GM23338 (cell line): Measurements from ENCODE around the gene MACROD1. TPM values are rescaled to one million over a fixed set of nuclear protein-coding genes. Genes with fewer than 3 reads are reported as not detected.

Experiments
- CREB1 ChIP-seq: fragments of 250-450 bp; sonication (Bioruptor Pico); IDR thresholded peaks from 2 replicates; pipeline ENCODE4 v1.5.0; 2020; ENCODE audit warnings: low read depth, mild to moderate bottlenecking, moderate library complexity
- EZH2phosphoT487 ChIP-seq: fragments of 200-600 bp; sonication (generic); IDR thresholded peaks from one replicate; pipeline ENCODE4 v1.8.1; 2018; ENCODE audit warnings: antibody characterized with exemption; ENCODE audit not compliant: unreplicated experiment
- JUNB ChIP-seq: IDR thresholded peaks from one replicate; pipeline ENCODE4 v1.6.1; 2016; ENCODE audit warnings: antibody characterized with exemption; ENCODE audit not compliant: unreplicated experiment
- NANOG ChIP-seq: IDR thresholded peaks from 2 replicates; pipeline ENCODE4 v1.6.1; 2016; ENCODE audit warnings: antibody characterized with exemption, borderline replicate concordance
- POLR2AphosphoS5 ChIP-seq: IDR thresholded peaks from 2 replicates; pipeline ENCODE4 v1.6.1; 2016; ENCODE audit warnings: antibody characterized with exemption, low read depth
- ZNF114 ChIP-seq: fragments of 250-450 bp; sonication (Bioruptor Pico); IDR thresholded peaks from 2 replicates; pipeline ENCODE4 v1.5.0; 2020; ENCODE audit warnings: mild to moderate bottlenecking, moderate library complexity
- ZNF331 ChIP-seq: fragments of 250-450 bp; sonication (Bioruptor Pico); IDR thresholded peaks from 2 replicates; pipeline ENCODE4 v1.5.0; 2020; ENCODE audit warnings: low read depth, mild to moderate bottlenecking, moderate library complexity
- polyA plus RNA-seq: library from polyadenylated mRNA; unstranded; fragments of >200 nt; fragmentation: Nextera tagmentation; extraction: Ambion mirVana; gene quantifications from 2 replicates; pipeline ENCODE4 v1.2.1, GENCODE V29; 2016
- total RNA-seq: library from RNA; depleted of rRNA; stranded (reverse); fragments of >200 nt; shearing (Covaris generic); gene quantifications from 2 replicates; pipeline ENCODE4 v1.2.3, GENCODE V29; 2014
- TF ChIP-seq, protein P1 (sequence below): fragments of 250-450 bp; sonication (Bioruptor Pico); IDR thresholded peaks from 2 replicates; pipeline ENCODE4 v1.5.0; 2020; ENCODE audit warnings: mild to moderate bottlenecking, moderate library complexity
- TF ChIP-seq, protein P2 (sequence below), 2 experiments: fragments of 200-600 bp in 1 of 2; sonication (generic) in 1 of 2; conservative IDR thresholded peaks; 2 replicates each; pipeline versions ENCODE4 v1.5.1 to v1.6.1; 2016 to 2017; ENCODE audit warnings: antibody characterized with exemption in 2 of 2, low read depth in 2 of 2, mild to moderate bottlenecking in 2 of 2, moderate library complexity in 1 of 2

Gene MACROD1
- total and polyA plus RNA-seq, 2 experiments from 2014 or later, result 33.0 to 51.6 TPM

DNA sequence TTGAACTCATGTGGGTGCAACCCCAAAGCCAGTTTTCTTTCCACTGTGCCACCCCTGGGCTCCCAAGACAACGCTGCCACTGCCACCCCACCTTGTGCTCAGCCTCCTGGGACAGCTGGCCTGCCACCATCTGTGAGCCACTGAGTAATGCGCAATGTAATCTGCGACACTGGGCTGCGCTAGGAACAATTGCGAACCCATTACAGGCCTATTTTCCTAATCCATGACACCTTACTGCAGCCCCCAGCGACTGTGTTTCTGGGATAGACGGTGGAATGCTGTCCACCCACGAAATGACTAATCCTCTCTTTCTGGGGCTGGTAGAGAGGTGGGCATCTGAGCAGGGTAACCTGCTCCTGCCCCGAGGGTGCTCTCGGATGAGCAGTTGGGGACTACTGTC lies 108.0 kb downstream of the MACROD1 start (continued):
- TF ChIP-seq, protein P1, sequence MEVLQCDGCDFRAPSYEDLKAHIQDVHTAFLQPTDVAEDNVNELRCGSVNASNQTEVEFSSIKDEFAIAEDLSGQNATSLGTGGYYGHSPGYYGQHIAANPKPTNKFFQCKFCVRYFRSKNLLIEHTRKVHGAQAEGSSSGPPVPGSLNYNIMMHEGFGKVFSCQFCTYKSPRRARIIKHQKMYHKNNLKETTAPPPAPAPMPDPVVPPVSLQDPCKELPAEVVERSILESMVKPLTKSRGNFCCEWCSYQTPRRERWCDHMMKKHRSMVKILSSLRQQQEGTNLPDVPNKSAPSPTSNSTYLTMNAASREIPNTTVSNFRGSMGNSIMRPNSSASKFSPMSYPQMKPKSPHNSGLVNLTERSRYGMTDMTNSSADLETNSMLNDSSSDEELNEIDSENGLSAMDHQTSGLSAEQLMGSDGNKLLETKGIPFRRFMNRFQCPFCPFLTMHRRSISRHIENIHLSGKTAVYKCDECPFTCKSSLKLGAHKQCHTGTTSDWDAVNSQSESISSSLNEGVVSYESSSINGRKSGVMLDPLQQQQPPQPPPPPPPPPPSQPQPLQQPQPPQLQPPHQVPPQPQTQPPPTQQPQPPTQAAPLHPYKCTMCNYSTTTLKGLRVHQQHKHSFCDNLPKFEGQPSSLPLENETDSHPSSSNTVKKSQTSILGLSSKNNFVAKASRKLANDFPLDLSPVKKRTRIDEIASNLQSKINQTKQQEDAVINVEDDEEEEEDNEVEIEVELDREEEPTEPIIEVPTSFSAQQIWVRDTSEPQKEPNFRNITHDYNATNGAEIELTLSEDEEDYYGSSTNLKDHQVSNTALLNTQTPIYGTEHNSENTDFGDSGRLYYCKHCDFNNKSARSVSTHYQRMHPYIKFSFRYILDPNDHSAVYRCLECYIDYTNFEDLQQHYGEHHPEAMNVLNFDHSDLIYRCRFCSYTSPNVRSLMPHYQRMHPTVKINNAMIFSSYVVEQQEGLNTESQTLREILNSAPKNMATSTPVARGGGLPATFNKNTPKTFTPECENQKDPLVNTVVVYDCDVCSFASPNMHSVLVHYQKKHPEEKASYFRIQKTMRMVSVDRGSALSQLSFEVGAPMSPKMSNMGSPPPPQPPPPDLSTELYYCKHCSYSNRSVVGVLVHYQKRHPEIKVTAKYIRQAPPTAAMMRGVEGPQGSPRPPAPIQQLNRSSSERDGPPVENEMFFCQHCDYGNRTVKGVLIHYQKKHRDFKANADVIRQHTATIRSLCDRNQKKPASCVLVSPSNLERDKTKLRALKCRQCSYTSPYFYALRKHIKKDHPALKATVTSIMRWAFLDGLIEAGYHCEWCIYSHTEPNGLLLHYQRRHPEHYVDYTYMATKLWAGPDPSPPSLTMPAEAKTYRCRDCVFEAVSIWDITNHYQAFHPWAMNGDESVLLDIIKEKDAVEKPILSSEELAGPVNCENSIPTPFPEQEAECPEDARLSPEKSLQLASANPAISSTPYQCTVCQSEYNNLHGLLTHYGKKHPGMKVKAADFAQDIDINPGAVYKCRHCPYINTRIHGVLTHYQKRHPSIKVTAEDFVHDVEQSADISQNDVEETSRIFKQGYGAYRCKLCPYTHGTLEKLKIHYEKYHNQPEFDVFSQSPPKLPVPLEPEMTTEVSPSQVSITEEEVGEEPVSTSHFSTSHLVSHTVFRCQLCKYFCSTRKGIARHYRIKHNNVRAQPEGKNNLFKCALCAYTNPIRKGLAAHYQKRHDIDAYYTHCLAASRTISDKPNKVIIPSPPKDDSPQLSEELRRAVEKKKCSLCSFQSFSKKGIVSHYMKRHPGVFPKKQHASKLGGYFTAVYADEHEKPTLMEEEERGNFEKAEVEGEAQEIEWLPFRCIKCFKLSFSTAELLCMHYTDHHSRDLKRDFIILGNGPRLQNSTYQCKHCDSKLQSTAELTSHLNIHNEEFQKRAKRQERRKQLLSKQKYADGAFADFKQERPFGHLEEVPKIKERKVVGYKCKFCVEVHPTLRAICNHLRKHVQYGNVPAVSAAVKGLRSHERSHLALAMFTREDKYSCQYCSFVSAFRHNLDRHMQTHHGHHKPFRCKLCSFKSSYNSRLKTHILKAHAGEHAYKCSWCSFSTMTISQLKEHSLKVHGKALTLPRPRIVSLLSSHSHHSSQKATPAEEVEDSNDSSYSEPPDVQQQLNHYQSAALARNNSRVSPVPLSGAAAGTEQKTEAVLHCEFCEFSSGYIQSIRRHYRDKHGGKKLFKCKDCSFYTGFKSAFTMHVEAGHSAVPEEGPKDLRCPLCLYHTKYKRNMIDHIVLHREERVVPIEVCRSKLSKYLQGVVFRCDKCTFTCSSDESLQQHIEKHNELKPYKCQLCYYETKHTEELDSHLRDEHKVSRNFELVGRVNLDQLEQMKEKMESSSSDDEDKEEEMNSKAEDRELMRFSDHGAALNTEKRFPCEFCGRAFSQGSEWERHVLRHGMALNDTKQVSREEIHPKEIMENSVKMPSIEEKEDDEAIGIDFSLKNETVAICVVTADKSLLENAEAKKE (CRISPR knock-in tag), result no peak
- TF ChIP-seq NANOG, result no peak
- no peak for TF ChIP-seq ZNF114 (CRISPR knock-in tag)
- no peak for TF ChIP-seq CREB1 (CRISPR knock-in tag)
- no peak for TF ChIP-seq ZNF331 (CRISPR knock-in tag)
- no peak for TF ChIP-seq JUNB
- TF ChIP-seq EZH2phosphoT487, result no peak
- TF ChIP-seq, protein P2, sequence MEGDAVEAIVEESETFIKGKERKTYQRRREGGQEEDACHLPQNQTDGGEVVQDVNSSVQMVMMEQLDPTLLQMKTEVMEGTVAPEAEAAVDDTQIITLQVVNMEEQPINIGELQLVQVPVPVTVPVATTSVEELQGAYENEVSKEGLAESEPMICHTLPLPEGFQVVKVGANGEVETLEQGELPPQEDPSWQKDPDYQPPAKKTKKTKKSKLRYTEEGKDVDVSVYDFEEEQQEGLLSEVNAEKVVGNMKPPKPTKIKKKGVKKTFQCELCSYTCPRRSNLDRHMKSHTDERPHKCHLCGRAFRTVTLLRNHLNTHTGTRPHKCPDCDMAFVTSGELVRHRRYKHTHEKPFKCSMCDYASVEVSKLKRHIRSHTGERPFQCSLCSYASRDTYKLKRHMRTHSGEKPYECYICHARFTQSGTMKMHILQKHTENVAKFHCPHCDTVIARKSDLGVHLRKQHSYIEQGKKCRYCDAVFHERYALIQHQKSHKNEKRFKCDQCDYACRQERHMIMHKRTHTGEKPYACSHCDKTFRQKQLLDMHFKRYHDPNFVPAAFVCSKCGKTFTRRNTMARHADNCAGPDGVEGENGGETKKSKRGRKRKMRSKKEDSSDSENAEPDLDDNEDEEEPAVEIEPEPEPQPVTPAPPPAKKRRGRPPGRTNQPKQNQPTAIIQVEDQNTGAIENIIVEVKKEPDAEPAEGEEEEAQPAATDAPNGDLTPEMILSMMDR (conservative IDR thresholded peaks at IDR 0.05; ENCODE audit: low read depth in 2 of 2), result no peak
- no peak for TF ChIP-seq POLR2AphosphoS5
